GM19438 (cell line): ENCODE data around the gene CAMTA1.

ENCODE experiments used
- ATAC-seq: cut with Tn5 transposase; IDR thresholded peaks from one replicate; pipeline ENCODE4 v1.9.1; 2021; ENCODE audit warnings: low read depth; ENCODE audit not compliant: unreplicated experiment

CAMTA1 gene

GRCh38 chr1:7344299-7344698, 559.0 kb downstream of the CAMTA1 start:
- no peak for ATAC-seq

DNA sequence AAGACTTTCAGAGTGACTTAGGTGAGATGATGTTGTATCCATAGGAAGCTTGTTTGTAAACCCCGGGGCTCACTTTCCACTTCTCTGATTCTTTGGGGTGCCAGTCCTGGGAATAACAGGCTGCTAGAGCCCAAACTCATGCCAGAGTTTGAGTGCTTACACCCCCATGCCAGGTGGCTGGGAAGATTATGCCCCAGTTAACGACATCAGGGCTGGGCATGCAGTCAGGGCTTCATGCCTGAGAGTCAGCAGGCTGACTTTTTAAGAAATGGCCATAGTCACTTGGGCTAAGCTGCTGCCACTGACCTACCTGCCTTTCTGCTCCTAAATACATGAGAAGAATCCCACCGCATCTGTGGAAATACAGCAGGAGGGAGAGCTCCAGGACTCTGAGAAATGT, 560.3 kb downstream of the CAMTA1 start:
- no peak for ATAC-seq

GRCh38 chr1:7346070-7346596, 560.9 kb downstream of the CAMTA1 start:
- no peak for ATAC-seq

GRCh38 chr1:7346600-7347570, 561.6 kb downstream of the CAMTA1 start:
- no peak for ATAC-seq

GRCh38 chr1:7348073-7348472, 562.8 kb downstream of the CAMTA1 start:
- ATAC-seq = no peak

DNA sequence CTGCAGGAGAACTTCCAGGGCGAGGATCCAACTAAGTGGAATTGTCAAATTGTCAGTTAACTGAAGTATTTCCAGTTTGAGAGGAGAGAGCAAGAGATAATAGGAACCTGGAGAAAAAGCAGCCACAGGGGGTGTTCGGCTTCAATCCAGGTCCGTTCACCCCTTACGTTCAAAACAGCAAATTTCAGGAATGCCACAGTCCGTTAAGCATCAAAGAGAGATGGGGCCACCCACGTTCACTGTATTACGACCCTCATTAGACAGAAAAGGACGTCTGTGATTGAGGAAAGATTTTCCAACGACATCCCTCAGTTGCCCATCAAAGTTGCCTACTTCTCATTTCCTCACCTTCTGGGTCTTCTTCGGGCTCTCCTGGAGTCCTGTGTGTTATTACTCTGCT, 563.3 kb downstream of the CAMTA1 start:
- no peak for ATAC-seq

GRCh38 chr1:7350804-7351203, 565.5 kb downstream of the CAMTA1 start:
- ATAC-seq = no peak

- ATAC-seq = no peak
Measured at GRCh38 chr1:7351649-7352048, 566.4 kb downstream of the CAMTA1 start.

DNA sequence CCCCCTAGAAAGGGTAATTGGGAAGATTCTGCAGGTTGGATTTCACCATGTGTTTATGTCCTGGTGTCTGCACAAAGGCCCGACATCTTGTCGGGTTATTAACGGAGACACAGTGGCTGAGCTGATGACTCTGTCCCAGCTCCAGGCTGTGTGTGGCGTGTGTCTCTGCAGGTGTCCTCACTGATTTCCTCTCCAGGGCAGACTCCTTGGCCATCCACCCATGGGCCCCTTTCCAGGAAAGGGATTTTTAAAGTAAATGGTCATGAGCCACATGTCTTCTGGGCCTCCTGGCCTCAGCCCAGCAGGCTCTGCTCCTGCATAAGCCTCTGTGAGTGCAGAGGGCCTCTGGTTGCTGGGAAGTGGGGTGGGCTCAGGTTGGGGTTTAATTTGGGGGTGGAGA, 567.1 kb downstream of the CAMTA1 start:
- ATAC-seq = no peak

DNA sequence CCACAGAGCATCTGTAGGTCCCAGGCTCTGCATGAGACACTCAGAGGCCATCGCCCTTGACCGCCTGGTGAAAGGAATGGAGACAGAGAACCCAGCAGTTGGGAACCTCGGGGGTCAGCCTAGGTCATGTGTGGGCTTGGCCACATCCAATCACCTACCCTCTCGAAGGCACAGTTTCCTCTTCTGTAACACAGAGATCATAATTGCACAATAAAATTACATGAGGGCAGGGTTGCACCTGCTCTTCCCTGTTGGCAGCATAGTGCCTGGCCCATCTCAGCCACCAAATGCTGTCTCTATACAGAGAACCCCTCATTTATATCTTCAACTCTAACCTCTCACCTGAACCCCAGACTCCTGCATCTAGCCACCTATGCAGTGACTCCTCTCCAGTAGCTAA, 567.7 kb downstream of the CAMTA1 start:
- ATAC-seq = no peak

GRCh38 chr1:7355646-7356045, 570.4 kb downstream of the CAMTA1 start:
- ATAC-seq = no peak

DNA sequence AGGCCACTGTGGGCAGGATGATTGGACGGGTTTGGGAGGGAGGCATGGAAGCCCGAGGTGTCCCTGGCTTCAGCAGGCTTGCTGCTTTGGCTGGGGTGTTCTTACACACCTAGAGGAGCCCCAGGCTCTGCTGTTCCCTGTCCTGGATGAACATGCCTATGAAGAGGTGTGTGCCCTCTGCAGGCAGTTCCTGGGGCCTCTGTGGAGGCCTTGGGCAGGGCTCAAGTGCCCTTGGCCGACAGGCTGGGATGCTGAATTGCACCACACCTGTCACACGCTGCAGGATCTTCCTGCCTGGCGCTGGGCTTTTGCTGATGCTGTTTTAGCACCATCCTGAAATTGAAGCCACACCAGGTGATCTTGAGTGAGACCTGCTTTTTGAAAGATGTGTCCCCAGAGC, 570.8 kb downstream of the CAMTA1 start:
- no peak for ATAC-seq

GRCh38 chr1:7358425-7358824, 573.2 kb downstream of the CAMTA1 start:
- ATAC-seq = no peak

- no peak for ATAC-seq
Measured at GRCh38 chr1:7360526-7360925, 575.3 kb downstream of the CAMTA1 start.

- ATAC-seq = no peak
Measured at GRCh38 chr1:7362947-7363346, 577.7 kb downstream of the CAMTA1 start.

- no peak for ATAC-seq
Measured at GRCh38 chr1:7363450-7363849, 578.2 kb downstream of the CAMTA1 start.

DNA sequence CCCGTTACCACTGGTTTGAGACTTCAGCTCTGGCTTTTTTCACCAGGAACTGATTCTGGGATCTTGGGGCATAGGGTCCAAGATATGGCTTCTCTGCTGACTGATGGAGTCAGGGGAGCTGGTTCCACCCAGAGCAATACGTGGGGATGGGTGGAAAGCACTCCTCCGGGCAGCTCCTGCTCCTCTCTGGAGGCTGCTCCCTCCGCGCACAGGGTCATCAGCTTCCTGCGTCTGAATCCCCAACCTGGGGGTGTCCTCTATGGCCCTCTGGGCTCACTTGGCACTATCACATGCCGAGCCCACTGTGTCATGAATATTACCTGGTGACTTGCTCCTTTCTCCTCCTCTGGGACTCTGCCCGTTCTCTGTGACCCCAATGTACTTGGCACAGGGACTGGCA, 580.5 kb downstream of the CAMTA1 start:
- ATAC-seq = no peak

- ATAC-seq = no peak
Measured at GRCh38 chr1:7366286-7366954, 581.2 kb downstream of the CAMTA1 start.

DNA sequence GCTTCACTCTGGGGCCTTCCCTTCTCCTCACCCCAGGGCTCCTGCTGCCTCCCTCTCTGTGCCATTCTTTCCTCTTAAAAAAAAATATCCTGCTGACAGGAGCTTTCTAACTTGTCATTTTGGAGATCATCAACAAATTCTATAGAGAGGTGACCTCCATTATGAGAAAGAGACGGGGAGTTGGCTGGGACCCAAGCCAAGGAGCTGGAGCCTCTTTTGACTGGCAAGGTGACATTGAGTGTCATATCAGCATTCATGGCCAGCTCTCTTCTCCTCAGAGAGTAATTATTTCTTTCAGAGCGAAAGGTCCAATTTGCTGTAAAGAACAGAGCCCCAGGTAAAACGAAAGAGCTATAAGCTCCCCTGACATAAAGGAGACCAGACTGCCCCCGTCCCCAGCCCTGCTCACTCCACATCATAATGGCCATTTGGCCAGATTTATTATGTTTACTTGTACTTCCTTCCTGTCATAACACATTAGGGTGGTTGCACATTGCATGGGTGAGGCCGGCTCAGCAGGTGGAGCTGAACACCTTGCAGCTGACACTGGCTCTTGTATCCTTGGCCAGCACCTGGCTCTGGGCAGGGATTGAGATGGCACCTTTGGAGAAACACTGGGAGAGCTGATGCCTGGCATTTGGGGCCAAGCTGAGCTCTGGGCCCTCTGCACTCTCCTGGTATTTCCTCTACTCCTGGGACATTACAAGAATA, 581.9 kb downstream of the CAMTA1 start:
- ATAC-seq = no peak

DNA sequence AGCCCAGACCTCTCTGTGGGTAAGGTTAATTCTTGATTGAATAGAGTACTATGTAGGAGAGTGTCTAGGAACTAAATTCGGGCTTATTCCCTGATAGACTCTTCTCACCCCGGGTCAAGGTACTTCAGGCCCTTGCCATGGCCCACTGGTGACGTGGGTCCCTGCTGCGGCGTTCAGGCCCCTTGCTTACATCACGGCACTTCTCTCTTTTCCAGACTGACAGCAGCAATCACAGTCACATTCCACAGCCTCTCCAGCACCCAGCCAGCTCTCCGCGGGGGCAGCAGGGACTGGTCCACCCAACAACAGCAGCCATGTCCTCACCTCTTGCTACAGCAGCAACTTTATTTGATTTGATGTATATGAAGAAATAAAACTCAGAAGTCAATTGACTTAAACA, 584.6 kb downstream of the CAMTA1 start:
- ATAC-seq = no peak

GRCh38 chr1:7371926-7372325, 586.7 kb downstream of the CAMTA1 start:
- no peak for ATAC-seq
